Epidermal melanocyte (primary cell): ENCODE data around the gene TNFRSF13B.
"Not testable (repeated sequence)": the region's sequence is repeated elsewhere in the genome, so short reads cannot be mapped to it uniquely, and the experiment has no call there.

Source experiments
- DNase-seq: peaks from one replicate; pipeline ENCODE4 v3.0.0; 2011; ENCODE audit warnings: low spot score; ENCODE audit not compliant: insufficient read length

The TNFRSF13B gene

DNA sequence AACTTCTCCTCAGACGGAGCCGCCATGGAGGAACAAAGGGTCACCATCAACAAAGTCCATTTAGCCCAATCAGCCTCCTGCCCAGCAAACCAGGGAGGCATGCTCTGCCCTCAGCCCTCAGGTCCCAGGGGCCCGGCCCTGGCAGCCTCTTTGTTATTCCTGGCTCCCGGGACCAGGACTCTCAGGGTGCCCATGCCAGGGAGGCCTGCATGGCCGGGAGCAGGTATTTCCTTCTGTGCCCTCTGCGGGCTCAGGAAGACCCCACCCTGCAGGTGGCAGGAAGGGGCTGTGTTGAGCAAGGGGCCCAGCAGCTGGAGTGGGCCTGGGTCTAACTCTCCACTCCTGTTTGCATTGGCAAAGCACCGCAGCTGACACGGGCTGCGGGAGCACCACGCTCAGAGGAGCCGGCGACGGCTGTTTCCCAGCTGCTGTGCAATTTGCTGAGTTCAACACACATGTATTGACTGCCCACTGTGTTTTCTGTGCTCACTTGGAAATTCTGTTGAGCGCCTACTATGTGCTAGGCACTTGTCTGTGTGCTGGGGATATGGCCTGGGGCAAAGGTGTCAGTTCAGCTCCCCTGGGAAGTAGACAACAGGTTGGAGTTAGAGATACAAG is 33.2 kb upstream of the TNFRSF13B start:
- not testable (repeated sequence) for DNase-seq

DNA sequence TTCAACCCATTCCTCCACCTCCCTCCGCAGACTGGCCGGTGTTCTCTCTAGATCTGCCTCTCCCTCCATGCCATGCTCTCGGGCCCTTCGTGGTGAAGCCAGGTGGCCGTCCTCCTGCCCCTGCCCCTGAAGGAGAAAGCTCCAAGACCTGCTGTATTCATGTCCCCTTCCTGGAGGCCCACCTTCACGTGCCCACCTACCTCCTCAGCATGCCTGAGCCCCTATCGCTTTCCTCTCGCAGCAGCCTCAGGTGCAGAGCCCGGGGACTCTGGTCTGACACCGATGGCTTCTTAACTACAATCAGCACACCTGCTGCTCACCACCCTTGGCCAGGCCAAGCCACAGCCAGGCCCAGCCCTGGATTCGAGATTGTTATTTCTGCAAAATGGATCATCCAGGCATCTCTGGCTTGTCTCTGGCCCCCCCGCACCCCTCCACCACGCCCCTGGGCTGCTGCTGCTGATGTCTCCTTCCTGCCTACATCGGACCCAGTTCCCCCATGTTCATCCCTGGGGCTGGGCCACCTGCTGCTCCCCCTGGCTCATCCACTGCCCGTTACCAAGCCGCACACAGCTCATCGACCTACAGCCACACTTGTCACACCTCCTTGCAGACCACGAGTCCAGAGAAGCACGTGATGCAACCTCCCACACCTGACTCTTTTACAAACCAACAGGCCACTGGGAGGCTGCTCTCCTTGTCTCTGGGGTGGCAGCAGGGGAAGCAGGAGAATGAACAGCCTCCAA is 32.5 kb upstream of the TNFRSF13B start:
- DNase-seq = no peak

DNA sequence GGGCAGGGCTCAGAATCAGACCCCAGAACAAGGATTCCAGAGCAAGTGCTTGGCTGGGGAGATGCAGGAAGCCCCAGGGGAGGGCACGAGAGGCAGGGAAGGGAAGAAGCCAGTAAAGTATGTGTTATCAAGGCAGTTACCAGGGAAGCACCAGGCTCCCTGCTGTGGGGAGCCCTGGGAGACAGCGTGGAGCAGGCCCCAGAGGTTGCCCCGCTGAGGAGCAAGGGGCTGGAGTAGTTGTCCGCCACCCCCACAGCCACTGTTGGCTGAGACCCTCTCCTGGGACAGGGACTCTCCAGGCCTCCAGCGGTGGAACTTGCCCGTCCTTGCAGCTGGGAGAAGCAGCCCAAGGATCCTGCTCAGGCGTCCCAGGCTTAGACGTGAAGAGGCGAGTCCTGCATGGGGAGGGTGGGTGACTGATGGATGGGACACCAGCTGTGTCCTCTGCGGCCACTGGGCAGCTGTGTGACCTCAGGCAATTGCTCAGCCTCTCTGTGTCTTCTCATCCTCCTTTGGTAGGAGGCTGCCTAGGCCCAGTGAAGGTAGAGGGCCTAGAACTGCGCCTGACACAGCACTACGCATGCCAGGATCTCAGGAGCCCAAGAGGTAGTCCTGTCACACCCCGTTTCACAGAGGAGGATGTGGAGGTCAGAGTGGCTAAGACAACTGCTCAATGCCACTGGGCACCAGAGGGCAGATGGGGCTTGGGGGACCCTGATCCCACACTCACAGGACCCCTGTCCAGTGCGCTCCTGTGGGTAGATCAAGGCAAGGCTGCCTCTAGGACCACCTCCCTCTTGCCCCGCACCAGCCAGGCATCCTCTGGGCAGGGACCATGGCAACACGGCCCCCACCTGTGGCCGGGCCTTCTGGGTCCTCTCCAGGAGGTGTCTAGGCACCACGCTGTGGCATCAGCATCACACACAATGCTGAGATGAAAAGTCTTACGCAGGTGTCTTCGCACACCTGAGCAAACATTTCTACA is 31.1 kb upstream of the TNFRSF13B start:
- DNase-seq = not testable (repeated sequence)

DNA sequence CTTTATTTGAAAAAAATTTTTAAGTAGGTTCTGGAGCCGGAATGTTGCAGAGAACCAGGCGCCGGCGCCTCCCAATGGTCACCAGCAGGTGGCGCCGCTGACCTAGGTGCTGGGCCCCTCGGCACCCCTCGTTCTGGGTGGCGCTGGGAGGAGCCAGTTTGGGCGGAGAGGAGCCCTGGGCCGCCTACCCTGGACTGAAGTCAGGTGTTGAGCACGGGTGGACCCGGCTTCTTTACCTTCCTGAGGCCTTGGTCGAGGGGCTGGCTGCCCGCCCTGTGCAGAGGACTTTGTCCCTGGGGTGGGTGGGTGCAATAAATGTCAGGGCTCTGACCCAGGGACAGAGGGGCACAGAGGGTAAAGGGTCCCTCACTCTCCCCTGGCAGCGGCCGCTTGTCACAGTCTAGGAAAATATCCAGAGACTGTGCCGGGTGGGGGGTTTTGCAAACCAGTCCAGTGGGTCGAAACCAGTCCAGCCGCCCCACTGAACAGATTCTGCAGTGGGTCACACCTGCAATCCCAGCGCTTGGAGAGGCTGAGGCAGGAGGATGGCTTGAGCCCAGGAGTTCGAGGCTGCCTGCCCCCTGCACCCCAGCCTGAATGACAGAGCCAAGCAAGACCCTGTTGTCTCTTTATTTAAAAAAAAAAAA is 30.1 kb upstream of the TNFRSF13B start:
- DNase-seq = peak; percentile 61

DNA sequence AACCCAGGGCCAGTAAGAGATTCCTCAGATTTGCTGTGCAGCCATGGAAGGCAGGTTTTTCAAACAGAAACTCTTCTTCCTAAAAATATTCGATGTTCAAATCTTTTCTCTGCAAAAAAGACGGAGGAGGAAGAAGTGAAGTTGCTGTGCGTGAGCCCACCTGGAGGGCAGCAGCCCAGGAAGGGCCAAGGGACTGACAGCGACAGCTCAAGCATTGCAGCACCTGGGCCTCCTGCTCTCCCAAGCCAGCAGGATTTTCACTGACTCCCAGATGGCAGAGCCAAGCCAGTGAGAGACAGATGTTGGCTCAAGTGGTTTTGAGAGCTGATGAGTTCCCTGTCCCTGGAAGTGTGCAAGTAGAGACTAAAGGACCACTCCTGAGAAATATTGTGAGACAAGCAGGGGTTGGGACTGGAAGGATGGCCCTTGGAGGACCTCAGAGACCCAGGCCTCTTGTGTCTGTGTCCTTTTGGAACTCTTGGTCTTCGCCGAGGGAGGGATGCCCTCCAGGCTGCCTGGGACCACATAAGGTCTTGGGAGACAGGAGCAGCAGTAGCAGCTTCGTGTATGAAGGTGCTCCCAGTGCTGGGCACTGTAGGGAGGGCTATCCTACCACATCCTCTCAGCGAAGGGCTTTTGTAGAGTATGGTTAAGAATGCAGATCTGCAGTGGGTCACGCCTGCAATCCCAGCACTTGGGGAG is 29.3 kb upstream of the TNFRSF13B start:
- no peak for DNase-seq

DNA sequence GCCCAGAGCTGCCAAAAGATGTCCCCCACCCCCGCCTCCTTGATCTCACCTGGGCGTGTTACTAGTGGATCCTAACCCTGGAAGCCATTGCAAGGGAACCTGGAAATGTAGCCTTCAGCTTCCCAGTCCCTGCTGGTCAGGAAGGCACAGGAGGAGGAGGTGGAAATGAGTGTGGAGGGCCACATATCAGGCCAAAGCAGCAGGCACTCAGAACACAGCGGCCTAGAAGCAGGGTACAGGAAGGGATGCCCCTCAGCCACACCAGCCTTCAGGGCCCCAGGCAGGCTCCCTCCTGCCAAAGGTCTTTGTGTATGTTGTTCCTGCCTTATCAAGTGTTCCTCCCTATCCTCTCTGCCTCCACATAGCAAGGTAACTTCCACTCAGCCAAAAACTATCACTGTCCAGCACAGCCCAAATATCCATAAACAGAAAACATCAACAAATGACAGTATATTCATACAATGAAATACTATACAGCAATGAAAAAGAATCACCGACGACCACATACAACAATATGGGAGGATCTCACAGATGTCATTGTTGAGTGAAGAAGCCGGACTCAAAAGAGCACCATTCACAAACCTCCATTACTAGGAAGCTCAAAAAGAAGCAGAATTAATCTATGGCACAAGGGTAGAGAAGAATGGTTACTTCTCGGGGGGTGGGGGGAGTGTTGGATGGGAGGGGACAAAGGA is 28.2 kb upstream of the TNFRSF13B start:
- no peak for DNase-seq

DNA sequence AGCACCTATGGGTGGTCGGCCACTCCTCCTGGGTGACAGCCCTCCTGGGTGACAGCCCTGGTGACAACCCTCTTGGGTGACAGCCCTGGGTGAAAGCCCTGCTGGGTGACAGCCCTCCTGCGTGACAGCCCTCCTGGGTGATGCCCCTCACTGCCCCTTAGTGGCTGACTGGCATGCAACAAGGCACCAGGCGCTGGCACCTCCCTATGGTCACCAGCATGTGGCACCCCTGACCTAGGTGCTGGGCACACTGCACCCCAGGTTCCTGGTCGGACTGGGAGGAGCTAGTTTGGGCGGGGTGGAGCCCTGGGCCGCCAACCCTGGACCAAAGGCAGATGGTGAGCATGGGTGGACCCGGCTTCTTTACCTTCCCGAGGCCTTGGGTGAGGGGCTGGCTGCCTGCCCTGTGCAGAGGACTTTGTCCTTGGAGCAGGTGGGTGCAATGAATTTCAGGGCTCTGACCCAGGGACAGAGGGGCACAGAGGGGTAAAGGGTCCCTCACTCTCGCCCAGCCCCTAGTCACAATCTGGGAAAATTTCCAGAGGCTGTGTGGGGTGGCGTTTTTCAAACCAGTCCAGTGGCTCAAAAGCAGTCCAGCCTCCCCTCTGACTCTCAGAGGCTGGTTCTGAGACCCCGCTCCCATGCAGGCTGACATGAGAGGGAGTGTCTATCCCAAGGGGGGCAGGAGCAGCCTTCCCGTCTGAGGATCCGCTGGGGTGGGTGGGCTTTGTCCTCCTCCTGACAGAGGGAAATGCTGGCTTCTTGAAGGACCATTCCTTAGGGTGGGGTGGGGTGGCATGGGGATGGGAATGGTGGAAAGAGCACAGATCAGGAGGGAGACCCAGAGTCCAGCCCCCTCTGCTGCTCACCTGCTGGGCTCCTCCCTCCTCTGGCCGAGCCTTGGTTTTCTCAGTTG is 25.9 kb upstream of the TNFRSF13B start:
- no peak for DNase-seq

DNA sequence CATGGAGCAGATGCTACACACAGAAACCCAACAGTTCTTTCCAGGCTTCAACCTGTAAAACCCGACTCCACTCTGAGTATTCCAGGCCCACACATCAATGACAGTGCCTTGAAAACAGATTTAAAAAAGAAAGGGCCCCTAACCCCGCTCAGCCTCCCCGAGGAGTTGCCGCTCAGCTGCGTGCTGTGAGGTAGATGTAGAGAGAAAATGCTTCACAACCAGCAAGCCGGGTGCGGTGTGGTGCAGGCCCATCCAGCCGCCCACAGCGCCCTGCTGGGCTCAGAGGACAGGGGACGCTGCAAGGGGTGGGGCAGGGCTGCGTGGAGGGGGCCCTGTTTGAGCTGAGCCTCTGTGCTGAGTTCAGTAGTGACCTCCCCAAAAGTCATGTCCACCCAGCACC is 24.8 kb upstream of the TNFRSF13B start:
- DNase-seq = not testable (repeated sequence)

DNA sequence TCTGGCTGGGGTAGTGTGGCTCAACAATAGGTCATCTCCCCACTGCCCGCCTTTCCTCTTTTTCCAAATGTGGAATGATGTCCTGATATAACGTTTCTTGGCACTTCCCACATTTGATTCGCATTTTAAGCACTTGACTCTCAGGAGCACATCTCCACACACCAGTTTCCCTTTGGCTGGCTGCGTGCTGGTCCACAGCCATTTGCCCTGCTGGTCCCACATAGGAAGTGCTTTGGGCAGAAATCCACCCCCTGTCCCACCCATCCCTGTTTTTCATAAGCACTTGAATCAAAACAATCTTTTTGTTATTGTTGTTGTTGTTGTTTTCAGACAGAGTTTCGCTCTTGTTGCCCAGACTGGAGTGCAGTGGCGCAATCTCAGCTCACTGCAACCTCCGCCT is 24.0 kb upstream of the TNFRSF13B start:
- no peak for DNase-seq

DNA sequence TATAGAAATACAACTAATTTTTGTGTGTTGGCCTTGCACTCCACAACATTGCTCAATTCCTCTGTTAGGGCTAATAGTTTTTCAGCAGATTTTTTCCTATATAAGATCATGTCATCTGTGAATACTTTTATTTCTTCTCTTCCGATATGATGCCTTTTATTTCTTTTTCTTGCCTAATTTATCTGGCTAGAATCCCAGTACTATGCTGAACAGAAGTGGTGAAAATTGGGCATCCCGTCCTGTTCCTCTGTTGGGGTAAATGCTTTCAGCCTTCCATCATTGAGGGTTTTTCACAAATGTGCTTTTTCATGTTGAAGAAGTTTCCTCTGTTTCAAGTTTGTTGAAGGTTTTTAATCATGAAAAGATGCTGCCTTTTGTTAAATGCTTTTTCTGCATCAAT is 22.7 kb upstream of the TNFRSF13B start:
- DNase-seq = no peak

DNA sequence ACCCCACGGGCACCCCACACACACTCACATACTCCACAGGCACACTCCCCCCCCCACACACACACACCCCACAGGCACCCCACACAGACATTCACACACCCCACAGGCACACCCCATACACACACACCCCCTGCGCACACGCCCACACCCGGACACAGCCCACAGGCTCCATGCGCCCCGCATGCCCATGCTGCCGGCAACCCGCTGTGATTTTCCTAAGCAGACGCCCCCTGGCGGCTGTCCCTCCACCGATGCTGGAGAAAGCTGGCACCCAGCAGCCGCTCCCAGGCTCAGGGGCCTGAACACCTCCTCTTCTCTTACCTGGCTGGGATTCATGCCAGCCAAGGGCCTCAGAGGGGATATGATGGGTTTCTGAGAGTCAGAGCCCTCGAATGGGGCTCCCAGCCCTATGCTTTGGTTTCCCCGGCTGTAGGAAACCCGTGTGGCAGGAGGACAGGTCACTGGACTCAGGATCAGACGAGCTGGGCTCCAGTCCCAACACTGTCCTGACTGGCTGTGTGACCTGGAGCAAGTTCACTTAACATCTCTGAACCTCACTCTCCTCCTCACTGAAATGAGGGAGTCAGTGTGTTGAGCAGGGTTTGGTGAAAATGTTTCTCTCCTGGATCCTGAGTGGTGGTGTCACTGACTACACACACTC is 19.6 kb upstream of the TNFRSF13B start:
- peak; percentile 63 for DNase-seq

DNA sequence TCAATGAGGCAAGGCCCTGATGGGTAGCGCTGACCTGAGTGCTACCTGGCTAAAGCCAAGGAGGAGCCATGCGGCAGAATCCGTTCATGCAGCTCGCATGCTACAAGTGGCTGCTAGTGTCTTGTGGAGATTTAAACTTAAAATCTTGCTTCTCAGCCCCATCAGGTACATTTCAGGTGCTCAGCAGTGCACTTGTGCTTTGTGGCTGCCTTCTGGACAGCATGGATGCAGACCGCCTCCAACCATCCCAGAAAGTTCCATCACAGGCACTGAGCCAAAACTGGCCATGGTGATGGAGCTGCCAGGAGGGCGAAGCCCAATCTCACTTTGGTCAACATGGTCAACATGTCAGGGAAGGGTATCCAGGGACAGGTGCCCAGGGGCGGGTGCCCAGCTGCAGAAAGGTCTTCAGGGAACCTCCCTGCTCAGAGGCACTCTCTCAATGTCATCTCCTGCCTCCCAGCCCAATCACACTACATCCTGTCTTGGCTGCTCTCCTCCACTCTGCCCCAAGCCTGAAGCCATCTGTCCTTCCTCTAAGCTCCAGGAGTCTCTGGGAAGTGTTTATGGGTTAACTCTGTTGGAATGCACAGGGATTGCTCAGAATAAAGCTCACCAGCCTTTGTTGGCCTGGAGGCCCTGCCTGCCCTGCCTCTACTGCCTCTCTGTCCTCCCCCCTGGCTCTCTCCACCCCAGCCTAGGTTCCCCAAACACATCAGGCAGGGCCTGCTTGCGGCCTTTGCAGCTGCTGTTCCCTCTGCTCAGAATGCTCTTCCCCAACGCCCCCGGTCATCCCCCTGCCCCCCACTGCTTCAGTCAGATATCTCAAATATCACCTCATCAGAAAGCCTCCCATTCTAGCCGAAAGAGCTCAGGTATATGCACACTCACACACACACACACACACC is 18.3 kb upstream of the TNFRSF13B start:
- no peak for DNase-seq

DNA sequence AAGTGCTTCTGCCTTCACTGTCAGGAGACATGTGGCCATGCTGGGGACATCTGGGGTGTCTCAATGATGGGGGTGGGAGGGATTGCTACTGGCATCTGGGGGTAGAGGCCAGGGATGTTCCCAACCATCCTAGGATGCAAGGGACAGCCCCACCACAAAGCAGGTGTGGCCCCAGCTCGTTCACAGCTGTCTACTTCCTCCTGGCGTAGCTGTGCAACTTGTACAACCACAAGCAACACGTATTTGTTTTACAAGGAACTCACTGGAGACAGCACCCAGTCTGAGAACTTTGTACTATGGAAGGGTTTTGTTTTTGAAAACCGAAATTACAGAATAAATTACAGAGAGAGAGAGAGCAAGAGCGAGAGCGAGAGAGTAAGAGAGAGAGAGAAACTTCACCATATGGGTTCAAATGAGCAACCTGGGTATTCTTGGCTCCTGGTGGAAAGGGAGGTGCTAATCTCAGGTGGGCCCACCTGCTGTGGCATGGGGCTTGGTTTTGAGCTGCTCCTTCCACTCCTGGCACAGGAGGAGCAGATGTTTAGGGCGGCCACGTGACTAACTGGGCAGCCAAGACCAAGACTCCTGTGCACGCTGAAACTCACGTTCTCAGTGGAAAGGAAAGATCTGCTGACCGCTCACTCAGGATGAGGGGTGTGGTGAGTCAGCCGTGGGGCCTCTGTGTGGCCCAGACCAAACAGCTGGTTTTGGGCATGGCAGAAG is 17.5 kb upstream of the TNFRSF13B start:
- DNase-seq = no peak

DNA sequence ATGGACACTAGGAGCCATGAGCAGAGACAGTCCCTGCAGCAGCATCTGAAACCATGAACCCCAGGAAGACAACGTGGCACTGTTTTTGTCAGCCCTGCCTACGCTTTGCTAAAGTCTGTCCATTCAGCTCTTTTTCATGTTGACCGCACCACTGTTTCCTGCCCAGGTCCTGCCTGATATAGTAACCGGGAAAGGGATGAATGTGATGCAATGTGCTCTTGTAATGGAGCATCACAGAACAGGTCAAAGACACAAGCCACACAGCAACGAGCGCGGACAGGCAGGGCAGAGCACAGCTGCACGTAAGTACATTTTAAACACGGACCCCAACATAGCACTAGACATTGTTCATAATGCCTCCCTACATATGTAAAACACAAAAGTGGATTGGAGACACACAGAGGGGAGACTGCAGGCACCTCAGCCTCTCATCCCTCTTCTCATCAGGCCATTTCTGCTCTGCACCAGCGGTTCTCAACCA is 16.9 kb upstream of the TNFRSF13B start:
- DNase-seq = no peak

DNA sequence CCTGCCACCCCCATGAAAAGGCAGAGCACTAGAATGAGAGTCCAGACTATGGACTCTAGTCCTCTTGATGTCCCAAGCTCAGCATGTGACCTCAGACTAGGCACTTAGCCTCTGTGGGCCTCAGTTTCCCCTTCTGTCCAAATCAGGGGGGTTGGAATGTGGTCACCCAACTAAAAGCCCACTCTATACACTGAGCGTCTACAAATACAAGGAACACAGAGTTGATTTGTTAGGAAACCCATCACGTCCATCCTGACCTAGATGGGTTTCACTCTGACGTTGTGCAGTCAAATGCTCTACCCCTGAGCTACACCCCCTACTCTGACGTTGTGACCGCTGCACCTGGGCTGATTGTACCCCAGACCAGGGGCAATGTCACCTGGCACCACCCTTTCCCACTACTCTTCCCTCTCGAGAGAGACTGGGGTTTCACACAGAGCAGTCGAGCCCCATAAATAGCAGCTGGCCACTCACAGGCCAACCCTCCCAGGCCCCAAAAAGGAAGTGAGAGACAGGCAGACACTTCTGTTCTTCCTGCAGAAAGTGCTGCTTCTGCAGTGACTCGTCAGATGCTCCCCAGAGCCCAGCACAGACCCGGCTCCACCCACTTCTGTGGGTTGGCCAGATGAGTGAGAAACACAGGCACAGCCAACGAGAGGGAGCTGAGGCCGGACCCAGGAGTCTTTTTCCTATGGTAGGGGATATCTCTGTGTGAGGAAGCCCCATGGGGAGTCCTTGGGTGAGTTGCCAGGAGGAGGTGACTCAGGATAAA is 16.1 kb upstream of the TNFRSF13B start:
- DNase-seq = no peak
